ENCODE results near the gene FAM222A.

FAM222A gene

DNA sequence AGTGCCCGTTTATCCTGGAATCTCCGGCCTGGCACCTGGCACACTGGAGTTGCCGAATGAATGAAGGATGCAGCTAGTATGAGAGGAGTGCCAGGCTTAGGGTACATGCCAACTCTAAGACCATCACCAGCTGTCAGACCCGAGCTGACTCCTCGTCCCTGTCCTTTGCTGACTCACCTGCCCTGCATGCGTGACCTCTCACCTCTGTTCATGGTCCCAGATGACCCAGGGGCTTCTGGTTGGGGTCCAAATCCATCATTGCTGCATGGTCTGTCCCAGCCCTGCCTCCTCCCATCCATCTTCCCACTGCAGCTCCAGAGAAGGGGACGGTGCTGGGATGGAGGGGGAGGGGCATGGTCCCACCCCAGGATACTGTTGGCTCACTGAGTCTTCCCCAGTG, 9.9 kb upstream of the FAM222A start:
- TF ChIP-seq, protein P1, sequence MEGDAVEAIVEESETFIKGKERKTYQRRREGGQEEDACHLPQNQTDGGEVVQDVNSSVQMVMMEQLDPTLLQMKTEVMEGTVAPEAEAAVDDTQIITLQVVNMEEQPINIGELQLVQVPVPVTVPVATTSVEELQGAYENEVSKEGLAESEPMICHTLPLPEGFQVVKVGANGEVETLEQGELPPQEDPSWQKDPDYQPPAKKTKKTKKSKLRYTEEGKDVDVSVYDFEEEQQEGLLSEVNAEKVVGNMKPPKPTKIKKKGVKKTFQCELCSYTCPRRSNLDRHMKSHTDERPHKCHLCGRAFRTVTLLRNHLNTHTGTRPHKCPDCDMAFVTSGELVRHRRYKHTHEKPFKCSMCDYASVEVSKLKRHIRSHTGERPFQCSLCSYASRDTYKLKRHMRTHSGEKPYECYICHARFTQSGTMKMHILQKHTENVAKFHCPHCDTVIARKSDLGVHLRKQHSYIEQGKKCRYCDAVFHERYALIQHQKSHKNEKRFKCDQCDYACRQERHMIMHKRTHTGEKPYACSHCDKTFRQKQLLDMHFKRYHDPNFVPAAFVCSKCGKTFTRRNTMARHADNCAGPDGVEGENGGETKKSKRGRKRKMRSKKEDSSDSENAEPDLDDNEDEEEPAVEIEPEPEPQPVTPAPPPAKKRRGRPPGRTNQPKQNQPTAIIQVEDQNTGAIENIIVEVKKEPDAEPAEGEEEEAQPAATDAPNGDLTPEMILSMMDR (IDR thresholded peaks at IDR 0.05; ENCODE audit: low read depth, low read length, missing control alignments) = no peak
- DNase-seq (ENCODE audit: low read depth) = no peak
- no peak overlapping the region for H3K4me3 ChIP-seq (ENCODE audit: low read depth, low read length)
- in situ Hi-C loops (cut with HindIII; ENCODE audit: low sequenced_read_pairs) = no loop called here

GRCh38 chr12:109704371-109705098, 9.1 kb upstream of the FAM222A start:
- DNase-seq (ENCODE audit: low read depth) = no peak
- no peak overlapping the region for H3K4me3 ChIP-seq (ENCODE audit: low read depth, low read length)
- in situ Hi-C loops (cut with HindIII; ENCODE audit: low sequenced_read_pairs) = no loop called here
- TF ChIP-seq, protein P1 (IDR thresholded peaks at IDR 0.05; ENCODE audit: low read depth, low read length, missing control alignments) = no peak

DNA sequence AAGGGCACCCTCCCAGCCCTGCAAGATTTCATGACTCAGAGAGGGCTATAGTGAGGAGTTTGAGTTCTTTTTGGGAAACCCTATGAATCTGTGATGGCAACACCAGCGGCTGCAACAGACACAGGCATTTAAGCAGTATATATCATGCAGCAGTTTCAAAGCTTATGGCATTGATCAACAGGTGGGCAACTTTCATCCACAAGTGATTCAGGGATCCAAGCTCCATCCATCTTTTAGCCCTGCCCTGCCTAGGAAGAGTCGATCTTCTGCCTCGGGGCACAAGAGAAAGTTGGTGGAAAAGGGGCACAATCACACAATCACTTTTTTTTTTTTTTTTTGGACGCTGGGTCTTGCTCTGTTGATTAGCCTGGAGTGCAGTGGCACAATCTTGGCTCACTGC, 8.3 kb upstream of the FAM222A start:
- no peak overlapping the region for H3K4me3 ChIP-seq (ENCODE audit: low read depth, low read length)
- DNase-seq (ENCODE audit: low read depth) = no peak
- TF ChIP-seq, protein P1 (IDR thresholded peaks at IDR 0.05; ENCODE audit: low read depth, low read length, missing control alignments) = no peak
- in situ Hi-C loops (cut with HindIII; ENCODE audit: low sequenced_read_pairs) = no loop called here

DNA sequence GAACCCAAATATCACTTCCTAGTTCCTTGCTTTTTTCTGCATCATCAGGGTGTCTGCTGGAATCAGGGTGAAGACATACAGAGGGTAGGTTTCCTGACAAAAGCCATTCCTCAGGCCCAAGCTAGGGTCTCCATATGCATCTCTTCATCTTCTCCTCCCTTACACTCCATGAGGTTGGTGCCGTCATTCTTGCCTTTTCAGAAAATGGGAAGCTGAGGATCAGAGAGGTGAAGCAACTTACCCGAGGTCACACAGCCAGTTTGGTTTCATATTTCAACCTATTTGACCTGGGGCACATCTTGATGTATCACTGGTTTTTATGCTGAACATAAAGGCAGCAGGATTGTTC, 7.3 kb upstream of the FAM222A start:
- H3K4me3 ChIP-seq (ENCODE audit: low read depth, low read length) = no peak overlapping the region
- in situ Hi-C loops (cut with HindIII; ENCODE audit: low sequenced_read_pairs) = no loop called here
- TF ChIP-seq, protein P1 (IDR thresholded peaks at IDR 0.05; ENCODE audit: low read depth, low read length, missing control alignments) = no peak
- DNase-seq (ENCODE audit: low read depth) = no peak

- TF ChIP-seq, protein P1 (IDR thresholded peaks at IDR 0.05; ENCODE audit: low read depth, low read length, missing control alignments) = no peak
- no peak overlapping the region for H3K4me3 ChIP-seq (ENCODE audit: low read depth, low read length)
- in situ Hi-C loops (cut with HindIII; ENCODE audit: low sequenced_read_pairs) = no loop called here
- no peak for DNase-seq (ENCODE audit: low read depth)
These were observed 6.7 kb upstream of the FAM222A start for GRCh38 chr12:109706747-109707469.

DNA sequence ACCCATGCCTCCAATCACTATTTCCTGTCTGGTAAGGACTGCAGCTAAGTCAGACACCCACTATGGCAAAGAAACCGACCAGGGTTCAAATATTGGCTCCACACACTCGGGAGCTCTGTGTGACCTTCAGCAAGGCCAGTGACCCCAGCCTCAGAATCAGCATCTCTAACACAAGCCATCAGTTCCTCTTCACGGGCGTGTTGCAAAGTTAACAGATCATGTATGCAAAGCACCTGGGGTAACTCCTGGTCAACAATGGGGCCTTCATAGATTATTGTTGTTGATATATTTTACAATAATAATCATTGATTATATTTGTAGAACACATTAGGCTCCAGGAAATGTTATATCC, 6.2 kb upstream of the FAM222A start:
- TF ChIP-seq, protein P1 (IDR thresholded peaks at IDR 0.05; ENCODE audit: low read depth, low read length, missing control alignments) = no peak
- H3K4me3 ChIP-seq (ENCODE audit: low read depth, low read length) = no peak overlapping the region
- in situ Hi-C loops (cut with HindIII; ENCODE audit: low sequenced_read_pairs) = no loop called here
- no peak for DNase-seq (ENCODE audit: low read depth)
